Upper lobe of left lung (tissue), 4 donors: ENCODE data around the gene CBR4.

Experiments
- POLR2AphosphoS5 ChIP-seq, 2 donors: sonication (generic); formaldehyde crosslinking; IDR thresholded peaks; one replicate each; pipeline ENCODE4 v1.5.1; 2017; ENCODE audit warnings: antibody characterized with exemption in 2 of 2
- TF ChIP-seq, protein P1 (sequence below), 6 experiments: fragments of 450-650 bp in 4 of 6; fragments of 200-600 bp in 2 of 6; sonication (generic) in 2 of 6; IDR thresholded peaks; one replicate each; pipeline ENCODE4 v1.5.1; 2016 to 2019; ENCODE audit warnings: antibody characterized with exemption in 6 of 6

DNA sequence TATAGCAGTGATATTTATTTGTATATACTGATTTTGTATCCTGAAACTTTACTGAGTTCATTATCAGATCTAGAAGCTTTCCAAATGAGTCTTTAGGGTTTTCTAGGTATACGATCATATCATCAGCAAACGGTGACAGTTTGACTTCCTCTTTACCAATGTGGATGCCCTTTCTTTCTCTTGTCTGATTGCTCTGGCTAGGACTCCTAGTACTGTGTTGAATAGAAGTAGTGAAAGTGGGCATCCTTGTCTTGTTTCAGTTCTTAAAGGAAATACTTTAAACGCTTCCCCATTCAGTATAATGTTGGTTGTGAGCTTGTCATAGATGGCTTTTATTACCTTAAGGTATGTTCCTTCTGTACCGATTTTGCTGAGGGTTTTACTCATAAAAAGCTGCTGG is 37.5 kb downstream of the CBR4 start:
- TF ChIP-seq POLR2AphosphoS5 (IDR thresholded peaks at IDR 0.05): no peak
- TF ChIP-seq, protein P1, sequence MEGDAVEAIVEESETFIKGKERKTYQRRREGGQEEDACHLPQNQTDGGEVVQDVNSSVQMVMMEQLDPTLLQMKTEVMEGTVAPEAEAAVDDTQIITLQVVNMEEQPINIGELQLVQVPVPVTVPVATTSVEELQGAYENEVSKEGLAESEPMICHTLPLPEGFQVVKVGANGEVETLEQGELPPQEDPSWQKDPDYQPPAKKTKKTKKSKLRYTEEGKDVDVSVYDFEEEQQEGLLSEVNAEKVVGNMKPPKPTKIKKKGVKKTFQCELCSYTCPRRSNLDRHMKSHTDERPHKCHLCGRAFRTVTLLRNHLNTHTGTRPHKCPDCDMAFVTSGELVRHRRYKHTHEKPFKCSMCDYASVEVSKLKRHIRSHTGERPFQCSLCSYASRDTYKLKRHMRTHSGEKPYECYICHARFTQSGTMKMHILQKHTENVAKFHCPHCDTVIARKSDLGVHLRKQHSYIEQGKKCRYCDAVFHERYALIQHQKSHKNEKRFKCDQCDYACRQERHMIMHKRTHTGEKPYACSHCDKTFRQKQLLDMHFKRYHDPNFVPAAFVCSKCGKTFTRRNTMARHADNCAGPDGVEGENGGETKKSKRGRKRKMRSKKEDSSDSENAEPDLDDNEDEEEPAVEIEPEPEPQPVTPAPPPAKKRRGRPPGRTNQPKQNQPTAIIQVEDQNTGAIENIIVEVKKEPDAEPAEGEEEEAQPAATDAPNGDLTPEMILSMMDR (IDR thresholded peaks at IDR 0.05): no peak
